Effector memory CD8-positive, alpha-beta T cell (primary cell): ENCODE results near the gene ST6GALNAC1.
A peak's percentile ranks its signal among the peaks of the same experiment; 100 is the strongest.
"Not testable (repeated sequence)": the region's sequence is repeated elsewhere in the genome, so short reads cannot be mapped to it uniquely, and the experiment has no call there.

Experiments used
- ATAC-seq: fragments of 150-1000 bp; cut with Tn5 transposase; replicated peaks from 2 replicates; pipeline ENCODE4 v1.10.0; 2021; ENCODE audit warnings: mild to moderate bottlenecking, moderate library complexity
- DNase-seq, 3 experiments: peaks; one replicate each; pipeline ENCODE4 v3.0.0; 2021
- H3K27ac Mint-ChIP-seq, 2 donors: one replicate each; pipeline ENCODE4 v1.8.0; 2022; ENCODE audit warnings: mild to moderate bottlenecking in 2 of 2, mixed read lengths in 2 of 2, moderate library complexity in 2 of 2
- H3K27me3 Mint-ChIP-seq, 2 donors: one replicate each; pipeline ENCODE4 v1.8.0; 2022; ENCODE audit warnings: mixed read lengths in 2 of 2
- H3K36me3 Mint-ChIP-seq: one replicate; pipeline ENCODE4 v1.8.0; 2022; ENCODE audit warnings: mild to moderate bottlenecking, moderate library complexity, mixed read lengths; ENCODE audit not compliant: insufficient read depth
- H3K4me1 Mint-ChIP-seq, 2 donors: one replicate each; pipeline ENCODE4 v1.8.0; 2022; ENCODE audit warnings: low read depth in 2 of 2, mixed read lengths in 2 of 2
- H3K4me3 Mint-ChIP-seq, 2 donors: one replicate each; pipeline ENCODE4 v1.8.0; 2022; ENCODE audit warnings: mild to moderate bottlenecking in 2 of 2, mixed read lengths in 2 of 2, moderate library complexity in 2 of 2
- H3K9me3 Mint-ChIP-seq, 2 donors: one replicate each; pipeline ENCODE4 v1.8.0; 2022; ENCODE audit warnings: mixed read lengths in 2 of 2

ST6GALNAC1 gene

GRCh38 chr17:76606685-76607084, 36.9 kb downstream of the ST6GALNAC1 start:
- H3K4me3 Mint-ChIP-seq, ATAC-seq: not testable (repeated sequence)

DNA sequence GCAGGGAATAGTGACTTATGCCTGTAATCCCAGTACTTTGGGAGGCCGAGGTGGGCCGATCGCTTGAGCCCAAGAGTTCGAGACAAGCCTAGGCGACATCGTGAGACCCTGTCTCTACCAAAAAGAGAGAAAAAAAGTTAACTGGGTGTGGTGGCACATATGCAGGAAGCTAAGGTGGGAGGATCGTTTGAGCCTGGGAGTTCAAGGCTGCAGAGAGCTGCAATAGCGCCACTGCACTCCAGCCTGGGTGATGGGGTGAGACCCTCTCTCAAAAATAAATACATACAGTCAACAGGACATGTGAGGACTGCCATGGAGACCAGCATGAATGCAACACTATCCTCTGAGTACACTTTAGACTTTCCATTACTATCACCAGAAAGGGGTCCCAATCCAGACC, 42.5 kb downstream of the ST6GALNAC1 start:
- Mint-ChIP-seq H3K4me3 (no peak overlapping the region), H3K27ac (peak overlapping the region in 1 of 2 donors; percentile 7), H3K9me3 (no peaks in the 10 kb centered on the region), H3K27me3 (peaks cover 45 to 68% of the 10 kb centered on the region in 2 donors), H3K4me1 (peaks cover 4 to 8% of the 10 kb centered on the region in 2 donors), H3K36me3 (no peaks in the 10 kb centered on the region)
- DNase-seq = no peak
- ATAC-seq = no peak

More at GRCh38 chr17:76606685-76607084, 36.9 kb downstream of the ST6GALNAC1 start:
- not testable (repeated sequence) for H3K4me1 Mint-ChIP-seq, DNase-seq, H3K9me3 Mint-ChIP-seq, H3K36me3 Mint-ChIP-seq, H3K27ac Mint-ChIP-seq
- peaks cover 18 to 40% of the 10 kb centered on the region in 2 donors for H3K27me3 Mint-ChIP-seq

DNA sequence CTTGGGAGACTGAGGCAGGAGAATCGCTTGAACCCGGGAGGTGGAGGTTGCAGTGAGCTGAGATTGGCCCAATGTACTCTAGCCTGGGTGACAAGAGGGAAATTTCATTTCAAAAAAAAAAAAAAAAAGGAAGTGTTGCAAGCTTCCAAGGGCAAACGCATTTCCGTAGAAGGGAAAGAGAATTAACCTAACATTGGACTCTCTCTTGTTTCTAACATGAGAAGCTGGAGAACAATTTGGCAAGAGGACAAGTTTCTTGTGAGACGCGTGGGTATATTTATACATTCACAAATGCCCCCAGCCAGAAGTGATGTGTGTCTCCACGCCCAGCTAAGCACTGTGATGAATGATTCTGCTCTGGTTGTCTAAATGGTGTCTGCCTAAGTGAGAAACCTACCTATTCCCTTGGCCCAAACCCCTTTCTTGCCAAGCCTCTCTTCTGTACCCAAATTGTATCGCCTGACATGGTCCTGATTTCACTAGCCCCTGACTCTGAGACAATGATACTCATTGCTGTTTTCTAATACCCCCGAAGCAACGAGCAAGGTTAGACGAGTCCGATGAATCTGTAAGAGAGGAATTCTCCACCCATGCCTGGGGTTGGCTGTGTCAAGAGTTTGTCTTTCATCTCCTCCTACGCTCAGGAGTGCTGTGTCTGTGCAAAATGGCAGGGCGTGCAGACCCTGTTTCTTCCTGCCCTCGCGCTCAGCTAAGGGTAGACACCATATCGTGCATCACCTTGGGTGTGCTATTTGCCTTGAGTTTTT, 43.7 kb downstream of the ST6GALNAC1 start:
- Mint-ChIP-seq H3K4me1 (peaks cover 4 to 8% of the 10 kb centered on the region in 2 donors), H3K27me3 (peaks cover 45 to 76% of the 10 kb centered on the region in 2 donors), H3K36me3 (no peaks in the 10 kb centered on the region), H3K4me3 (no peak overlapping the region), H3K9me3 (no peaks in the 10 kb centered on the region), H3K27ac (no peak overlapping the region)
- DNase-seq = no peak
- no peak for ATAC-seq

DNA sequence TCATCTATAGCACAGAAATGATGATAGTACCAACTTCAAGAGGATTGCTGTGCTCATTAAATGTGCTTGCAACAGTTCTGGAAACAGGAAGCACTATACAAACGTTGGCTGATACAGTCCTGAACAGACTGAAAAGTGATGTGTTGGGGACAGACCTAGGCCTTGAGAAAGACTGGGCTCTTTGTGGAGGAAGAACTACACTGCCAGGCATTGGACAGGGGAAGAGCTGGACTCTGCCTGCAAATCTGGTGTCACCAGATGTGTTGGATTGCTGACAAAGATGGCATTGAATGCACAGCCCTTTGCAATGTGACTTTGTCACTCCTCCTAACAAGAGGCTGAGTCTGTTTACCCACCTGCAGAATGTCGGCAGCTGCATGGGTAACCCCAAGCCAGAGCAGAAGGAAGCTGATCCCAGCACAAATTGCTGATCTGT, 45.5 kb downstream of the ST6GALNAC1 start:
- Mint-ChIP-seq H3K36me3 (no peaks in the 10 kb centered on the region), H3K4me3 (no peak overlapping the region), H3K27ac (no peak overlapping the region), H3K4me1 (peaks cover 7 to 8% of the 10 kb centered on the region in 2 donors), H3K27me3 (peaks cover 54 to 90% of the 10 kb centered on the region in 2 donors), H3K9me3 (no peaks in the 10 kb centered on the region)
- no peak for ATAC-seq
- DNase-seq = no peak

- no peak for ATAC-seq
- no peak overlapping the region for H3K4me3 Mint-ChIP-seq
- no peaks in the 10 kb centered on the region for H3K36me3 Mint-ChIP-seq
- H3K4me1 Mint-ChIP-seq = peaks cover 7 to 8% of the 10 kb centered on the region in 2 donors
- no peaks in the 10 kb centered on the region for H3K9me3 Mint-ChIP-seq
- H3K27ac Mint-ChIP-seq = no peak overlapping the region
- peaks cover 48 to 84% of the 10 kb centered on the region in 2 donors for H3K27me3 Mint-ChIP-seq
- DNase-seq = no peak
Measured at GRCh38 chr17:76597156-76598003, 46.2 kb downstream of the ST6GALNAC1 start.

DNA sequence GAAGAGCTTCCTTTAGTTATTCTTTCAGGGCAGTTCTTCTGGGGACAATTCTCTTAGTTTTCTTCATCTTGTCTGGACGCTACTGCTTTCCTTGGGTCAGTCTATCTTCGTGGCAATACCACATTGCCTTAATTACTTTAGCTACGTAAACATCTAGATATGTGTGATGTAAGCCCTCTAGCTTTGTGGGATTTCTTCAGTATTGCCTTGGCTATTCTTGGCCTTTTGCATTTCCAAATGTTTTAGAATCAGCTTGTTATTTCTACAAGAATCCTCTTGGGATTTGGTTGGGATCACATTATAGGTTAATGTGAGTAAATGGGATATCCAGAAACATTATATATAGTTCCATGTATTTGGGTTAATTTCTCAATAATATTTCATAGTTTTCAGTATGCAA, 48.9 kb downstream of the ST6GALNAC1 start:
- no peak overlapping the region for H3K27ac Mint-ChIP-seq
- DNase-seq (no peak), ATAC-seq (no peak)
- H3K27me3 Mint-ChIP-seq = peaks cover 35 to 66% of the 10 kb centered on the region in 2 donors
- H3K9me3 Mint-ChIP-seq = no peaks in the 10 kb centered on the region
- peaks cover 2% of the 10 kb centered on the region for H3K36me3 Mint-ChIP-seq
- no peak overlapping the region for H3K4me3 Mint-ChIP-seq
- peaks cover 0 to 3% of the 10 kb centered on the region in 2 donors for H3K4me1 Mint-ChIP-seq

DNA sequence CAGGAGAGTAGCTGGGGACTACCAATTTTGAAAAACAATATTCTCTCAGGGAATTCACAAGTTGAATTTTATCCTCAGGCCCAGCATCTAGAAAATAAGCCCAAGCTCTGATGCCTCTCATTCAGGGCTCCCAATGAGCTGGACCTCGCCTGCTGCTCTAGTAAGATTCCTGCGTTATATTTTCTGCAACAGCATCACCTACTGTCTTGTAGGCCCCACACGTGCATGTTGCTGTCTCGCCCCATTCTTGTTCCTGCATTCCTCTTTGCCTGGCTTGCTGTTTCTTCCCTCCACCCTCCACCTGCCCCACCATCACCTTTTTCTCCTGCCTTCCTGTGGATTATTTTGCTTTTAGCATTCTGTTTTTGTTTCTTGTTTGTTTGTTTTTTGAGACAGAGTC, 49.6 kb downstream of the ST6GALNAC1 start:
- Mint-ChIP-seq H3K27ac (no peak overlapping the region), H3K36me3 (peaks cover 2% of the 10 kb centered on the region), H3K27me3 (peaks cover 39 to 70% of the 10 kb centered on the region in 2 donors), H3K4me3 (no peak overlapping the region), H3K9me3 (no peaks in the 10 kb centered on the region), H3K4me1 (peaks cover 0 to 3% of the 10 kb centered on the region in 2 donors)
- no peak for DNase-seq
- no peak for ATAC-seq

- DNase-seq = no peak
- no peak for ATAC-seq
- H3K9me3 Mint-ChIP-seq = no peaks in the 10 kb centered on the region
- peaks cover 37 to 70% of the 10 kb centered on the region in 2 donors for H3K27me3 Mint-ChIP-seq
- H3K4me1 Mint-ChIP-seq = peaks cover 0 to 3% of the 10 kb centered on the region in 2 donors
- H3K36me3 Mint-ChIP-seq = peaks cover 2% of the 10 kb centered on the region
- H3K4me3 Mint-ChIP-seq = no peak overlapping the region
- H3K27ac Mint-ChIP-seq = no peak overlapping the region
Measured at GRCh38 chr17:76593384-76593826, 50.2 kb downstream of the ST6GALNAC1 start.

DNA sequence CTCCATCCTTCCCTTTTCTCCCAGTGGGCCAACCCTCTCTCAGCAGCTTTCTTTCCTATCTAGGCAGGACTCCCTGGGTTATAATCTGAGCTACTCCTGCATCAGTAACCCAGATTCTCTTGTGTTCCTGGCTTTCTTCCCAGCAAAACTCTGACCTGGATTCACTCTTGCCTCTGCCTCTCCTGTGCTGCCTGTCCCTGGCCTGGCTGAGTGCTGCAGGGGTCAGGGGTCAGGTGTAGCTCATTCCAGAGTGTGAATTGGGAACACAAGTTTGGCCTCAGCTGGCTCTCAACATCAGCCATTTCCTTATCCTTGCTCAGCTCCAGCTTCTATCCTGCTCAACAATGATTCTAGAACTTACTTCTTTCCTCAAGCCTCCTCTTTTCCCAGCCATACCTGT, 55.4 kb downstream of the ST6GALNAC1 start:
- ATAC-seq (no peak), DNase-seq (no peak)
- H3K4me1 Mint-ChIP-seq = no peaks in the 10 kb centered on the region
- peaks cover 30 to 52% of the 10 kb centered on the region in 2 donors for H3K27me3 Mint-ChIP-seq
- H3K4me3 Mint-ChIP-seq = peak overlapping the region in 1 of 2 donors; percentile 9
- H3K27ac Mint-ChIP-seq = no peak overlapping the region
- H3K9me3 Mint-ChIP-seq = no peaks in the 10 kb centered on the region
- peaks cover 2% of the 10 kb centered on the region for H3K36me3 Mint-ChIP-seq

- no peaks in the 10 kb centered on the region for H3K4me1 Mint-ChIP-seq
- H3K36me3 Mint-ChIP-seq = peaks cover 2% of the 10 kb centered on the region
- ATAC-seq = no peak
- DNase-seq = no peak
- H3K27me3 Mint-ChIP-seq = peaks cover 29 to 49% of the 10 kb centered on the region in 2 donors
- H3K27ac Mint-ChIP-seq = no peak overlapping the region
- H3K4me3 Mint-ChIP-seq = peak overlapping the region; percentile 76 to 77
- H3K9me3 Mint-ChIP-seq = no peaks in the 10 kb centered on the region
Measured at GRCh38 chr17:76586741-76587487, 56.6 kb downstream of the ST6GALNAC1 start.

GRCh38 chr17:76585649-76586593, 57.6 kb downstream of the ST6GALNAC1 start, which contains the start of gene ST6GALNAC2:
TSS of gene ST6GALNAC2 (minus strand) at chr17:76585860. CDS start at chr17:76585808, 52 bp downstream.
- ATAC-seq = peak; percentile 87
- peak within 1 kb of the TSS in 1 of 2 donors; percentile 5 for H3K27ac Mint-ChIP-seq
- H3K9me3 Mint-ChIP-seq = no peaks in the 10 kb centered on the region

GRCh38 chr17:76585033-76585648, 58.4 kb downstream of the ST6GALNAC1 start:
- no peak for DNase-seq
- no peaks in the 10 kb centered on the region for H3K9me3 Mint-ChIP-seq
- ATAC-seq = no peak
- no peaks in the 10 kb centered on the region for H3K36me3 Mint-ChIP-seq
- H3K4me1 Mint-ChIP-seq = no peaks in the 10 kb centered on the region
- H3K27me3 Mint-ChIP-seq = peaks cover 29 to 47% of the 10 kb centered on the region in 2 donors
- peak overlapping the region in 1 of 2 donors; percentile 5 for H3K27ac Mint-ChIP-seq
- H3K4me3 Mint-ChIP-seq = peak overlapping the region; percentile 76 to 77

More at GRCh38 chr17:76585649-76586593, 57.6 kb downstream of the ST6GALNAC1 start, which contains the start of gene ST6GALNAC2:
- peak; percentile 52 to 55 (median 52) for DNase-seq
- Mint-ChIP-seq H3K36me3 (peaks cover 2% of the 10 kb centered on the region), H3K4me3 (peak within 1 kb of the TSS; percentile 76 to 77), H3K27me3 (peaks cover 29 to 49% of the 10 kb centered on the region in 2 donors), H3K4me1 (no peaks in the 10 kb centered on the region)
